ENCODE results near the gene UBXN1.

The UBXN1 gene

GRCh38 chr11:62716816-62717215 lies 37.9 kb upstream of the UBXN1 start:
- H3K27ac ChIP-seq (ENCODE audit: low read length): no peak overlapping the region
- peaks cover 91% of the 10 kb centered on the region for H3K36me3 ChIP-seq (ENCODE audit: control insufficient read depth, low read depth, low read length)

GRCh38 chr11:62716206-62716605 lies 37.3 kb upstream of the UBXN1 start:
- Histone ChIP-seq H3K9me3 (ENCODE audit: control insufficient read depth, low read depth, low read length) (no peaks in the 10 kb centered on the region), H3K27me3 (ENCODE audit: control insufficient read depth, insufficient read depth, low read length) (no peaks in the 10 kb centered on the region), H3K4me1 (ENCODE audit: control insufficient read depth, low read depth, low read length) (peaks cover 8% of the 10 kb centered on the region), H3K36me3 (ENCODE audit: control insufficient read depth, low read depth, low read length) (peaks cover 89% of the 10 kb centered on the region), H3K9ac (ENCODE audit: low read length) (no peak overlapping the region), H3K27ac (ENCODE audit: low read length) (no peak overlapping the region), H3K4me3 (ENCODE audit: low read length) (no peak overlapping the region)

More at GRCh38 chr11:62716816-62717215, 37.9 kb upstream of the UBXN1 start:
- no peak overlapping the region for H3K9ac ChIP-seq (ENCODE audit: low read length)
- H3K27me3 ChIP-seq (ENCODE audit: control insufficient read depth, insufficient read depth, low read length): no peaks in the 10 kb centered on the region
- H3K4me1 ChIP-seq (ENCODE audit: control insufficient read depth, low read depth, low read length): peaks cover 8% of the 10 kb centered on the region
- H3K9me3 ChIP-seq (ENCODE audit: control insufficient read depth, low read depth, low read length): no peaks in the 10 kb centered on the region
- no peak overlapping the region for H3K4me3 ChIP-seq (ENCODE audit: low read length)

GRCh38 chr11:62715150-62716130 lies 36.6 kb upstream of the UBXN1 start:
- H3K36me3 ChIP-seq (ENCODE audit: control insufficient read depth, low read depth, low read length): peaks cover 86% of the 10 kb centered on the region
- no peak overlapping the region for H3K4me3 ChIP-seq (ENCODE audit: low read length)
- peaks cover 10% of the 10 kb centered on the region for H3K4me1 ChIP-seq (ENCODE audit: control insufficient read depth, low read depth, low read length)
- H3K9ac ChIP-seq (ENCODE audit: low read length): no peak overlapping the region
- H3K9me3 ChIP-seq (ENCODE audit: control insufficient read depth, low read depth, low read length): no peaks in the 10 kb centered on the region
- H3K27me3 ChIP-seq (ENCODE audit: control insufficient read depth, insufficient read depth, low read length): no peaks in the 10 kb centered on the region
- H3K27ac ChIP-seq (ENCODE audit: low read length): no peak overlapping the region

- Histone ChIP-seq H3K9me3 (ENCODE audit: control insufficient read depth, low read depth, low read length) (no peaks in the 10 kb centered on the region), H3K27ac (ENCODE audit: low read length) (no peak overlapping the region), H3K9ac (ENCODE audit: low read length) (no peak overlapping the region), H3K4me3 (ENCODE audit: low read length) (no peak overlapping the region), H3K4me1 (ENCODE audit: control insufficient read depth, low read depth, low read length) (peaks cover 22% of the 10 kb centered on the region), H3K27me3 (ENCODE audit: control insufficient read depth, insufficient read depth, low read length) (no peaks in the 10 kb centered on the region), H3K36me3 (ENCODE audit: control insufficient read depth, low read depth, low read length) (peaks cover 68% of the 10 kb centered on the region)
Measured at GRCh38 chr11:62713343-62713742, 34.5 kb upstream of the UBXN1 start.

GRCh38 chr11:62712861-62713260 lies 34.0 kb upstream of the UBXN1 start:
- H3K27me3 ChIP-seq (ENCODE audit: control insufficient read depth, insufficient read depth, low read length): no peaks in the 10 kb centered on the region
- no peaks in the 10 kb centered on the region for H3K9me3 ChIP-seq (ENCODE audit: control insufficient read depth, low read depth, low read length)
- H3K4me3 ChIP-seq (ENCODE audit: low read length): no peak overlapping the region
- H3K36me3 ChIP-seq (ENCODE audit: control insufficient read depth, low read depth, low read length): peaks cover 63% of the 10 kb centered on the region
- H3K9ac ChIP-seq (ENCODE audit: low read length): no peak overlapping the region
- H3K27ac ChIP-seq (ENCODE audit: low read length): no peak overlapping the region
- peaks cover 25% of the 10 kb centered on the region for H3K4me1 ChIP-seq (ENCODE audit: control insufficient read depth, low read depth, low read length)

GRCh38 chr11:62712276-62712812 lies 33.5 kb upstream of the UBXN1 start:
- H3K27ac ChIP-seq (ENCODE audit: low read length): no peak overlapping the region
- H3K4me1 ChIP-seq (ENCODE audit: control insufficient read depth, low read depth, low read length): peaks cover 28% of the 10 kb centered on the region
- no peaks in the 10 kb centered on the region for H3K9me3 ChIP-seq (ENCODE audit: control insufficient read depth, low read depth, low read length)
- H3K36me3 ChIP-seq (ENCODE audit: control insufficient read depth, low read depth, low read length): peaks cover 58% of the 10 kb centered on the region
- H3K27me3 ChIP-seq (ENCODE audit: control insufficient read depth, insufficient read depth, low read length): no peaks in the 10 kb centered on the region
- no peak overlapping the region for H3K9ac ChIP-seq (ENCODE audit: low read length)
- H3K4me3 ChIP-seq (ENCODE audit: low read length): no peak overlapping the region

GRCh38 chr11:62710001-62710345 lies 31.1 kb upstream of the UBXN1 start:
- Histone ChIP-seq H3K9ac (ENCODE audit: low read length) (peak overlapping the region; percentile 95), H3K9me3 (ENCODE audit: control insufficient read depth, low read depth, low read length) (no peaks in the 10 kb centered on the region), H3K4me1 (ENCODE audit: control insufficient read depth, low read depth, low read length) (peaks cover 30% of the 10 kb centered on the region), H3K4me3 (ENCODE audit: low read length) (peak overlapping the region; percentile 94), H3K27me3 (ENCODE audit: control insufficient read depth, insufficient read depth, low read length) (no peaks in the 10 kb centered on the region), H3K36me3 (ENCODE audit: control insufficient read depth, low read depth, low read length) (peaks cover 36% of the 10 kb centered on the region), H3K27ac (ENCODE audit: low read length) (peak overlapping the region; percentile 88)

- Histone ChIP-seq H3K4me1 (ENCODE audit: control insufficient read depth, low read depth, low read length) (peaks cover 29% of the 10 kb centered on the region), H3K27ac (ENCODE audit: low read length) (peak overlapping the region; percentile 89), H3K9me3 (ENCODE audit: control insufficient read depth, low read depth, low read length) (no peaks in the 10 kb centered on the region), H3K36me3 (ENCODE audit: control insufficient read depth, low read depth, low read length) (peaks cover 31% of the 10 kb centered on the region), H3K9ac (ENCODE audit: low read length) (peak overlapping the region; percentile 95), H3K4me3 (ENCODE audit: low read length) (peak overlapping the region; percentile 94), H3K27me3 (ENCODE audit: control insufficient read depth, insufficient read depth, low read length) (no peaks in the 10 kb centered on the region)
Measured at GRCh38 chr11:62709247-62710000, 30.6 kb upstream of the UBXN1 start.

GRCh38 chr11:62708793-62709192 lies 29.9 kb upstream of the UBXN1 start:
- Histone ChIP-seq H3K27me3 (ENCODE audit: control insufficient read depth, insufficient read depth, low read length) (no peaks in the 10 kb centered on the region), H3K9ac (ENCODE audit: low read length) (peak overlapping the region; percentile 95), H3K9me3 (ENCODE audit: control insufficient read depth, low read depth, low read length) (no peaks in the 10 kb centered on the region), H3K4me3 (ENCODE audit: low read length) (peak overlapping the region; percentile 94), H3K4me1 (ENCODE audit: control insufficient read depth, low read depth, low read length) (peaks cover 26% of the 10 kb centered on the region), H3K36me3 (ENCODE audit: control insufficient read depth, low read depth, low read length) (peaks cover 27% of the 10 kb centered on the region), H3K27ac (ENCODE audit: low read length) (peak overlapping the region; percentile 89)

- Histone ChIP-seq H3K4me3 (ENCODE audit: low read length) (peak overlapping the region; percentile 94), H3K27ac (ENCODE audit: low read length) (peak overlapping the region; percentile 89), H3K36me3 (ENCODE audit: control insufficient read depth, low read depth, low read length) (peaks cover 23% of the 10 kb centered on the region), H3K27me3 (ENCODE audit: control insufficient read depth, insufficient read depth, low read length) (no peaks in the 10 kb centered on the region), H3K9me3 (ENCODE audit: control insufficient read depth, low read depth, low read length) (no peaks in the 10 kb centered on the region), H3K9ac (ENCODE audit: low read length) (peak overlapping the region; percentile 95), H3K4me1 (ENCODE audit: control insufficient read depth, low read depth, low read length) (peaks cover 26% of the 10 kb centered on the region)
Measured at GRCh38 chr11:62708392-62708791, 29.5 kb upstream of the UBXN1 start.

- Histone ChIP-seq H3K9me3 (ENCODE audit: control insufficient read depth, low read depth, low read length) (no peaks in the 10 kb centered on the region), H3K4me3 (ENCODE audit: low read length) (peak within 1 kb of the TSS; percentile 94), H3K27me3 (ENCODE audit: control insufficient read depth, insufficient read depth, low read length) (no peaks in the 10 kb centered on the region), H3K36me3 (ENCODE audit: control insufficient read depth, low read depth, low read length) (peaks cover 12% of the 10 kb centered on the region), H3K4me1 (ENCODE audit: control insufficient read depth, low read depth, low read length) (peaks cover 26% of the 10 kb centered on the region), H3K27ac (ENCODE audit: low read length) (peak within 1 kb of the TSS; percentile 89), H3K9ac (ENCODE audit: low read length) (peak within 1 kb of the TSS; percentile 78)
Measured at GRCh38 chr11:62707277-62707861, 28.5 kb upstream of the UBXN1 start, which contains the start of the genes BSCL2 and GNG3. TSS of gene BSCL2 (minus strand) at chr11:62707424. CDS start at chr11:62707195, 229 bp downstream. TSS of gene GNG3 (plus strand) at chr11:62707676. CDS start at chr11:62708296, 620 bp downstream.
